NCI-H748 (cell line): ENCODE measurements around the gene RAB41.
"Not testable (repeated sequence)": the region's sequence is repeated elsewhere in the genome, so short reads cannot be mapped to it uniquely, and the experiment has no call there.

Experiments
- DNase-seq: peaks from one replicate; lab custom pipeline; 2025; ENCODE audit not compliant: unreplicated experiment; lab: John Stamatoyannopoulos, UW

Gene RAB41

GRCh38 chrX:70289793-70290770, 8.1 kb downstream of the RAB41 start, which contains the start of the genes KIF4A and PDZD11:
KIF4A (plus strand) TSS chrX:70290104; CDS start chrX:70290459, 355 bp downstream.
PDZD11 (minus strand) TSS chrX:70289927; CDS start chrX:70289341, 586 bp downstream.
- DNase-seq: peak; percentile 87

DNA sequence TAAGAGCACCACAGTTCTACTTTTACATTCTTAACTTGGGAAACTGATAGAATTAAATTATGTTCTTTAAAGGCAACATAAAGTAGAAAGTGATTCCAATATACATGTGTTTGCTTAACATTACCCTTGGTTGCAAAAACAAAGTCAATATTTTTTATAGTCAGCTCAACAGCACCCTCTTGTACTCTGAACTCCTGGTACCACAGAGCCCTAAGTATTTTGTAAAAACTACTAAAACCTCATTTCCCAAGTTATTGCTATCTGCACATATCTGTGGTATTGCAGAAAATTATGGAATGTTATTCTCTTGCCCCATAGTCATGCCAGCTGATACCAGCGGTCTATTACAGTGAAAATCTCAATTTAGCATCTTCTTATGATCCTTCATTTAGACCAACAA, 10.8 kb downstream of the RAB41 start:
- DNase-seq: no peak

GRCh38 chrX:70293621-70294020, 11.6 kb downstream of the RAB41 start:
- DNase-seq: no peak

DNA sequence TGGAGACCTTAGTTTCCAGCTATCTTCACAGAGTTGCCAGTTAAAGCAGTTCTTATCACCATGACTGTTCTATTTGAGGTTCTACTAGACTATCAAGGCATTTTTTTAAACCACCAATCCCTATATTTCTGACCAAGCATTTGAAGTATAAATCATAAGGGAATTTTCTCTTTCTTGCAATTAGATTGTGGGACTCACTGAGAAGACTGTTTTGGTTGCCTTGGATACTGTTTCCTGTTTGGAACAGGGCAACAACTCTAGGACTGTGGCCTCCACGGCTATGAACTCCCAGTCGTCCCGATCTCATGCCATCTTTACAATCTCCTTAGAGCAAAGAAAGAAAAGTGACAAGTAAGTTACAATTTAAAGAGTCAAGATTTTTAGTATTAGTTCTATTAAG, 19.7 kb downstream of the RAB41 start:
- no peak for DNase-seq

GRCh38 chrX:70313503-70313902, 31.5 kb downstream of the RAB41 start:
- DNase-seq: no peak

- DNase-seq: no peak
These were observed 40.8 kb downstream of the RAB41 start for GRCh38 chrX:70322784-70323183.

GRCh38 chrX:70323628-70324027, 41.7 kb downstream of the RAB41 start:
- not testable (repeated sequence) for DNase-seq

- DNase-seq: no peak
These were observed 42.4 kb downstream of the RAB41 start for GRCh38 chrX:70324326-70324725.

GRCh38 chrX:70331161-70331560, 49.2 kb downstream of the RAB41 start:
- DNase-seq: no peak

DNA sequence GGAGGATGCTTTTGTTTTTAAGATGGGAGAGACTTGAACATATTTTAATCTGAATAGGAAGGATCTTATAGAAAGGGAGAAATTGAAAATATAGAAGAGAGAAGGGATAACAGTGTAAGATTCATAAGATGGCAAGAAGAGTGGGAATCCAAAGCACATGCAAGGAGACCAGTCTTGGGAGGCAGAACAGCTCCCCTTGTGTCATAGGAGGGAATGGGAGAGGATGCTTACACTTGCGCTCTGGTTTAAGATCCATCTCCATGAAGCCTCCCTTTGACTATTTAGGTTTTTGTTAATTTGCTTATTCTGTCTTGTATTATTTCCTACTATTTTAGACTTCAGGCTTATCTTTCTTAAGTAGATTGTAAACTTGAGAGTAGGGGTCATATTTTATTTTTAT, 50.6 kb downstream of the RAB41 start:
- DNase-seq: no peak
